ENCODE results near the gene ADAMTS7. TPM values are rescaled to one million over a fixed set of nuclear protein-coding genes. Genes with fewer than 3 reads are reported as not detected.
"Not testable (repeated sequence)": the region's sequence is repeated elsewhere in the genome, so short reads cannot be mapped to it uniquely, and the experiment has no call there.

ADAMTS7 gene
- total RNA-seq, 1 donor from 2014 or later = 10.5 TPM

DNA sequence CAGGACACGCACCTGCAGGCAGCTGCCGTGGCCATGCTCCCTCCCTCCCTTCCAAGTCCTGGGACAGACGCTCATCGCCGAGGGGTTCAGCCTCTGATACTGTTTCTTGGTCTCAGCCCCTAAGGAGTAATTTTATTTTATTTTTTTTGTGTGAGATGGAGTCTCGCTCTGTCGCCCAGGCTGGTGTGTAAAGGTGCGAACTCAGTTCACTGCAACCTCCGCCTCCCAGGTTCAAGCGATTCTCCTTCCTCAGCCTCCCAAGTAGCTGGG, 53.7 kb downstream of the ADAMTS7 start:
- no peak overlapping the region for H3K4me3 ChIP-seq (ENCODE audit: low read depth, low read length)
- no peak for DNase-seq (ENCODE audit: low read depth)
- TF ChIP-seq, protein P1, sequence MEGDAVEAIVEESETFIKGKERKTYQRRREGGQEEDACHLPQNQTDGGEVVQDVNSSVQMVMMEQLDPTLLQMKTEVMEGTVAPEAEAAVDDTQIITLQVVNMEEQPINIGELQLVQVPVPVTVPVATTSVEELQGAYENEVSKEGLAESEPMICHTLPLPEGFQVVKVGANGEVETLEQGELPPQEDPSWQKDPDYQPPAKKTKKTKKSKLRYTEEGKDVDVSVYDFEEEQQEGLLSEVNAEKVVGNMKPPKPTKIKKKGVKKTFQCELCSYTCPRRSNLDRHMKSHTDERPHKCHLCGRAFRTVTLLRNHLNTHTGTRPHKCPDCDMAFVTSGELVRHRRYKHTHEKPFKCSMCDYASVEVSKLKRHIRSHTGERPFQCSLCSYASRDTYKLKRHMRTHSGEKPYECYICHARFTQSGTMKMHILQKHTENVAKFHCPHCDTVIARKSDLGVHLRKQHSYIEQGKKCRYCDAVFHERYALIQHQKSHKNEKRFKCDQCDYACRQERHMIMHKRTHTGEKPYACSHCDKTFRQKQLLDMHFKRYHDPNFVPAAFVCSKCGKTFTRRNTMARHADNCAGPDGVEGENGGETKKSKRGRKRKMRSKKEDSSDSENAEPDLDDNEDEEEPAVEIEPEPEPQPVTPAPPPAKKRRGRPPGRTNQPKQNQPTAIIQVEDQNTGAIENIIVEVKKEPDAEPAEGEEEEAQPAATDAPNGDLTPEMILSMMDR (conservative IDR thresholded peaks at IDR 0.05; ENCODE audit: low read depth, low read length) = no peak

DNA sequence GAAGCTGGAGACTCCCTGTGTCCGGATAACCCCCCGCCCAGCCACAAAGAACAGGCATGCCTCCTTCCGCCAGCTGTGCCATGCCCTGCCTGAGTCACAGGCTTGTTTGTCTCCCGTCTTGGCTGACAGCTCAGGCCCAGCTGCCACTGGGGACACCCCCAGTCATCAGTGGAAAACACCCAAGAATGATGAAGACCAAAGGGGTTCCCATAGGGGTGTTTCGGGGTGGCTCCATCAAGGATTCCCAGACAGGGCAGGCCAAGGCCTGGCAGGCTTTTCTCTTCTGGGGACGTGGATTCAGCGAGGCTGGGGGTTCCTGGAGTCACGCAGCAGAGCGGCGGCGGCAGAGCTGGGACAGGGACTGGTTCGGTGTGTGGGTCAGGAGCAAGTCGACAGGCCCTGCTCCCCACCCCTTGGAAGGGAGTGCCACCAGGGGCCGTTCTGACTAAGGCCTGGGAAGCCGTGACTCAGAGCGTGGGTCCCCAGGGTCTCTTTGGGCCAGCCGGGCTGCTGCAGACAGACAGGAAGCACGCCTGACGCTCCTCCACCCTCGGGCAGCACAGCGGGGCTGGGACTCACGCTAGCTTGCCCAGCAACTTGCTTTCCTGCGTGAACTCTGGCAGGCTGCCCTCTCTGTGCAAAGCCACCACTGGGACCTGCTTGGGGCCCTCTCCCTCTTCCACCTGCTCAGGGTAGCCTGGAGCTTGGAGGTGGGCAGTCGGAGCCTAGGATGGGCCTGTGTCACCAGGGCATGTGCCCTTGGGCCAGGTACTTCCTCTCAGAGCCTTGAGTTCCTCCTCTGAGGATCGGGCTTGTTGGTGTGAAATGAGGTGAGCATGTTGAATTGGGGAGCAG, 54.3 kb downstream of the ADAMTS7 start:
- not testable (repeated sequence) for H3K4me3 ChIP-seq (ENCODE audit: low read depth, low read length); DNase-seq (ENCODE audit: low read depth)

DNA sequence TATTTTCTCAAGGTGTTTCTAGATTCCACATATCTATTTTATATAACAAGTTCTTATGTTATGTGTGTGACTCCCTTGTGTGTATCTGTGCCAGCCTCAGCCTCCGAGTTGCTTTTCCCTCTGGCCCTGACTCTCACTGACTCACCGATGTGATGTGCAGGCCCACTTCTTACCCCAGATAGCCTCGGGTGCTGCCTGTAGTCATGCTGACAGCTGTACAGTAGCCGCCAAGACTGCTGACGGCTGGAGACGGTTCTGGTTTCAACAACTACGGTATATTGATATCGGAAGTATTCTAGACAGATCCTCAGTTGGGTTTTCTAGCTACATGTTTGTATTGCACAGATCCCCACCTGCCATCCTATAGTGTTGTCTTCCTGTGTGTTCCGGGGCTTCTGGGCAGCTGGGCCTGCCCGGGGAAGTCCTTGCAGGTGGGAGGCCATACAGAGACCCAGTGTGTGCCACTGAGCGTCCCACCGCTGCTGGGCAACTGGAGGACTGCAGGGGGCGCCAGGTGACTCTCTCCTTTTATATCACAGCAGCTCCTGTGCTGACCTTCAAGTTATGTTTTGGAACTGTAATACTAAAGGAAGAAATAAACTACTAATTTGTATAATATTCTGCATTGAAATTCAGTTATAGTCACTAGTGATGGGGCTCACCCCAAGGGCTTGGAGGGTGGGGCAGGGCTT, 55.2 kb downstream of the ADAMTS7 start:
- not testable (repeated sequence) for DNase-seq (ENCODE audit: low read depth); H3K4me3 ChIP-seq (ENCODE audit: low read depth, low read length)
- TF ChIP-seq, protein P1 (conservative IDR thresholded peaks at IDR 0.05; ENCODE audit: low read depth, low read length) = peak; percentile 41

DNA sequence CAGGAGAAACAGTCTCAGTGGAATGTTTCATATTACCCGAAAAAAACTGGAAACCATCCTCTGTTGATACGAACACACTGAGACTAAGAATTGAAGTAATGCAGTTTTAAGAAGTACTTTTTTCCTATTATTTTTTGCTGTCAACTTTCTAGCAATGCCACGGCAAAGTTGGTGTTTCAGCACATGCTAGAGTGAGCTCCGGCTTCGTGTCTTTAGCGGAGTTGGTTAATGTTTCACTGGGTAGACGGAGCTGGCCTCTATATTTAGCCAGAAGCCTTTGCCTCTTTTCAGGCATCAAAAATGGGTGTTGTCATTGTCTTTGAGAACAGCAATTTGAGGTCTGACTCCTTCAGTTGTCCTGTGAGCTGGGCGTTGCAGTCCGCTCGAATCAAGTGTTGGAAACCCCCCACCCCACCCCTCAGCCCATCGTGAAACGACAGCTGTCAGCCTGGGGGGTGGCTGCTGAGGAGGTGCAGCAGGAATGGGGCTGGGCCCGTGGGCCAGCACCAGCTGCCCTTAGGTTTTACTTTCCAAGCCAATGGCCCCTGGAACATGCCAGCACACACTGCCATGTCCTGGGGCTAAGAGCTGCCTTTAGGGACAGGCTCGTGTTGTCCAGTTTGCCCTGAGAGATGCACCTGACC, 56.5 kb downstream of the ADAMTS7 start:
- not testable (repeated sequence) for DNase-seq (ENCODE audit: low read depth)

DNA sequence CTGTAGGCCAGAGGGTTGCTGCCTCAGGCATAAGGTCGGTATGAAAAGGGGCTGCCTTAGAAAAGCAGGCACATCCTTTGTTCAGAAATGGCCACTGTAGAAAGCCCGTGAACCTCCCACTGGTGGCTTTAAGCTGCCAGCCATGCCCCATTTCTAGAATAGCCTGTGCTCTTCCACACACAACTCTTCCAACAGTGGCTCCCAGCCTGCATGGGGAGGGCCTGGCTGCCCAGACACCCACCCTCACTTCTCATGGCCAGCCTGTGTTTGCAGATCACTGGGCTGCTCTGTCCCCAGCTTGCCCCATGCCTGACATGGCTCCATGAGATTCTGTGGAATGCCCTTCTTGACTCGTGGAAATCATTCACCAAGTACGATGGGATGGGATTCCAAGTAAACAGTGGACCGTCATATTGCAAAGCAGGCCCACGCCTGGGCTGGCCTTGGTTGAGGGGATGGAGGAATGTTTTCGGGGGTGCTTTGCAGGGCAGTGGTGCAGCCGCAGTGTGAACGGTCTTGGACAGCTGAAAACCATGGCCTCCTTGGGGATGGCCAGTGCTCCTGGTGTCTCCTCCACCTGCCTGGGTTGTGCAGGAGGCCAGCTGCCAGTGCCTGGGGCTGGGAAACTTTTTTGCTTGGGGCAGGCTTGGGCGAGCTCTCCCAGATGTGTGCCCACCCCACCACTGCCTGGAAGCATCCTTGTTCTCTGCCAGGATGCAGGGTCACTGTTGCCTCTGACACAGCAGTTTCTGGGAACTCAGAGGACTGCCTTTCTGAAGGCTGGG, 57.3 kb downstream of the ADAMTS7 start:
- DNase-seq (ENCODE audit: low read depth) = not testable (repeated sequence)

More for the DNA sequence above, 56.5 kb downstream of the ADAMTS7 start:
- not testable (repeated sequence) for H3K4me3 ChIP-seq (ENCODE audit: low read depth, low read length)

DNA sequence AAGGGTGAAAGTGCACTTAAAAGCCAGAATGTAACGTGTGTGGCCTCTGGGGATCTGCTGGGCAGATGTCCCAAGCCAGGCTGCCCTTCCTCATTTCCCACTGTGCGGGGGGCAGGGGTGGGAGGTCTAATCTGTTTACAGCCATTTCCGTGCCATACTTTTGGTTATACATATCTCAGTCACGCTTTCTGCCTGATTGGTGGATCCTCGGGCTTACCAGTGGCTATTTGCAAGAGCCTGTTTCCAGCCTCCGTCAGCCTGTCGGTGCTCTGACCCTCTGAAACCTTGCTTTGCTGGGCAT, 58.0 kb downstream of the ADAMTS7 start:
- DNase-seq (ENCODE audit: low read depth); H3K4me3 ChIP-seq (ENCODE audit: low read depth, low read length): not testable (repeated sequence)

More for the DNA sequence above, 57.3 kb downstream of the ADAMTS7 start:
- not testable (repeated sequence) for H3K4me3 ChIP-seq (ENCODE audit: low read depth, low read length)

DNA sequence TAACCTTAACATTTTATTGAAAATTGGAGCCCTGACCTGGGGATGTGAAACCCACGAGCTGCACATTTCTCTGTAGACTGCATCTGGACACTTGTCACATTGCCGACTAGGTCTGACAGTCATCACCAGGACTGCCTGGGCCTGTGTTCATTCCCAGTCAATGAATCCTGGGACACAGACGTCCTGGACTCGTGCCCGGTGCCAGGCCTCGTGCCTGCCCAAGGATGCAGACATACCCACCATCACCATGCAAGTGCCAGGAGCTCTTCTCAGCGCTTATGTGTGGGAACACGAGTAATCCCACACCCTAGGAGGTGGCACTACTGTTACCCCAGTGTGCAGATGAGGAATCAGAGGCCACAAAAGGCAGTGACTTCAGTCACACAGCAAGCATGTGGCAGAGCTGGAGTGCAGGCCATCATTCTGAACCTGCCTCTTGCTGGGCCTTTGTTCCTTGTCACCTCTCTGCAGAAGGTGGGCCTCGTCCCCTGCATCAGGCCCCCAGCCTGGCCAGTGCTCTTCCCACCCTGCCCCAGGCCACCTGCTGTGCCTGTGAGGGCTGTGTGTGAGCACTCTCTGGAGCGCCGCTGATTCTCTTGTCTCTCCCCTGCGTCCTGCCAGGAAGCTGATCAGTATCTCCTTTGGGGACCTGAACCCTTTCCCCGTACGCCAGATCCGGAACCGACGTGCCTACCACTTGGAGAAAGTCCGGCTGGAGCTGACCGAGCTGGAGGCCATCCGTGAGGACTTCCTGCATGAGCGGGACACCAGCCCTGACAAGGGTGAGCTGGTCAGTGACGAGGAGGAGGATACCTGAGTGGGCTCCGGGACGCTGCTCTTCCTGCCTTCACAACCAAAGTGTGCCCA, 58.5 kb downstream of the ADAMTS7 start:
- TF ChIP-seq, protein P1 (conservative IDR thresholded peaks at IDR 0.05; ENCODE audit: low read depth, low read length) = no peak
- no peak for DNase-seq (ENCODE audit: low read depth)
- H3K4me3 ChIP-seq (ENCODE audit: low read depth, low read length) = no peak overlapping the region

DNA sequence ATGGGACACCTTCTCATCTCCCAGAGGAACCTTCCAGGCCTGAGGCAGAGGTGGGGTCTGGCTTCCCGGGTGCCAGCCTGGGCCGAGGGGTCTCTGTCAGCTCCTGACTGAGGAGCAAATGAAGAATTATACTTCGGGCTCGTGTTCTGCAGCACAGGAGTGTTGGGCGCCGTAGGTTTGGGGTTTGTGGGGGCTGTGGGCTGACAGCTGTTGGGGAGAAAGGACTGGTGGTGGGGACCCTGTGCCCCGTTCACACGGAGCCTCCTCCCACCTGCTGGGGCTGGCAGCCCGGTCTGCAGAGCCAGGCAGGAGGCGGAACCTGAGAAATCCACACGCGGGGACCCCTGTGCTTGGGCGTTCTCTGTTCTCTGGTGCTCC, 59.7 kb downstream of the ADAMTS7 start:
- TF ChIP-seq, protein P1 (conservative IDR thresholded peaks at IDR 0.05; ENCODE audit: low read depth, low read length) = no peak
- DNase-seq (ENCODE audit: low read depth) = no peak
- no peak overlapping the region for H3K4me3 ChIP-seq (ENCODE audit: low read depth, low read length)
